K562 (cell line): ENCODE measurements around the gene DNMT3A. TPM values are rescaled to one million over a fixed set of nuclear protein-coding genes. Genes with fewer than 3 reads are reported as not detected.

ENCODE experiments used
- ATAC-seq: fragments of 200-7000 bp; cut with Tn5 transposase; 3 replicates; pipeline ENCODE4 v1.9.1; 2020; ENCODE audit warnings: moderate library complexity
- BruUV-seq: library from RNA; stranded (reverse); fragments of 400-500 nt; replicated peaks from 2 replicates; lab custom pipeline; 2021; lab: Mats Ljungman, UMichigan
- CTCF ChIA-PET: fragments of 300-600 bp; formaldehyde crosslinking; extraction: SDS; loops from one replicate; lab custom pipeline; 2021; ENCODE audit warnings: low intra/inter-chr PET ratio; lab: Yijun Ruan, JAX
- POLR2A ChIA-PET: fragments of 300-600, 350-650 bp; sonication (Branson Sonifier 250); formaldehyde crosslinking; extraction: SDS; loops from one replicate; lab custom pipeline; 2021; ENCODE audit warnings: antibody characterized with exemption, inconsistent platforms; lab: Yijun Ruan, JAX
- DNase-seq, 4 experiments: peaks; one replicate each; pipeline versions ENCODE4 v3.0.0 to v3.0.0-alpha.2; 2011 to 2018; ENCODE audit warnings: low spot score in 3 of 4, mixed read lengths in 3 of 4; ENCODE audit errors: extremely low read depth in 1 of 4
- FAIRE-seq: peaks from 2 replicates; lab custom pipeline; 2011; peaks lifted over from hg19 to GRCh38; lab: Jason Lieb, UNC
- H2AFZ ChIP-seq: 2 replicates; pipeline ENCODE4 v1.6.0; 2011; ENCODE audit warnings: low read depth, low read length, control low read depth, inconsistent platforms
- H3K27ac ChIP-seq: fragments of 200-600 bp; 3 replicates; pipeline ENCODE4 v1.8.0; 2011; ENCODE audit warnings: low read depth, mild to moderate bottlenecking, control low read depth, inconsistent platforms, low read length, moderate library complexity, mixed read lengths; ENCODE audit errors: extremely low read depth
- H3K27me3 ChIP-seq, 2 experiments: fragments of 300-600 bp in 1 of 2; 2 replicates in 1 of 2; 3 replicates in 1 of 2; pipeline versions ENCODE4 v1.6.0 to v1.8.0; 2011; ENCODE audit warnings: inconsistent platforms in 2 of 2, low read length in 2 of 2, mild to moderate bottlenecking in 1 of 2, mixed read lengths in 1 of 2, moderate library complexity in 1 of 2; ENCODE audit not compliant: control insufficient read depth in 2 of 2, insufficient read depth in 2 of 2
- H3K36me3 ChIP-seq: fragments of 300-600 bp; 3 replicates; pipeline ENCODE4 v1.8.0; 2011; ENCODE audit warnings: mild to moderate bottlenecking, low read length, inconsistent platforms; ENCODE audit not compliant: control insufficient read depth, insufficient read depth
- H3K4me1 ChIP-seq, 2 experiments: fragments of 200-600 bp in 1 of 2; replicated peaks in 1 of 2; 2 replicates in 1 of 2; 3 replicates in 1 of 2; pipeline versions ENCODE4 v1.5.1 to v1.8.0; 2011; ENCODE audit warnings: inconsistent platforms in 2 of 2, low read length in 2 of 2, mild to moderate bottlenecking in 1 of 2, mixed read lengths in 1 of 2, moderate library complexity in 1 of 2; ENCODE audit not compliant: control insufficient read depth in 2 of 2, insufficient read depth in 2 of 2
- H3K4me2 ChIP-seq: 2 replicates; pipeline ENCODE4 v1.6.1; 2011; ENCODE audit warnings: low read length, control low read depth, inconsistent platforms, mixed read lengths; ENCODE audit not compliant: insufficient read depth
- H3K4me3 ChIP-seq: fragments of 200-600 bp; sonication (generic), shearing (Covaris generic); 2 replicates; pipeline ENCODE4 v1.5.1; 2016; ENCODE audit warnings: control low read depth, inconsistent platforms
- H3K79me2 ChIP-seq: fragments of 200-600 bp; 3 replicates; pipeline ENCODE4 v1.8.0; 2011; ENCODE audit warnings: low read length, inconsistent platforms; ENCODE audit not compliant: control insufficient read depth, insufficient read depth
- H3K9ac ChIP-seq, 2 experiments: 2 replicates each; pipeline versions ENCODE4 v1.6.0 to v1.6.1; 2011; ENCODE audit warnings: low read depth in 2 of 2, low read length in 2 of 2, control low read depth in 1 of 2, inconsistent platforms in 1 of 2, mild to moderate bottlenecking in 1 of 2, mixed read lengths in 1 of 2; ENCODE audit not compliant: insufficient read depth in 1 of 2
- H3K9me1 ChIP-seq: one replicate; pipeline ENCODE4 v1.6.0; 2011; ENCODE audit warnings: inconsistent platforms, mild to moderate bottlenecking, low read length, moderate library complexity; ENCODE audit not compliant: control insufficient read depth, insufficient read depth
- H3K9me3 ChIP-seq: replicated peaks from 2 replicates; pipeline ENCODE4 v1.5.1; 2011; ENCODE audit warnings: low read depth, low read length, inconsistent platforms; ENCODE audit not compliant: control insufficient read depth, insufficient read depth
- H4K20me1 ChIP-seq: replicated peaks from 2 replicates; pipeline ENCODE4 v1.6.1; 2011; ENCODE audit warnings: low read length, inconsistent platforms, mixed read lengths; ENCODE audit not compliant: control insufficient read depth, insufficient read depth
- ARHGAP35 ChIP-seq: fragments of 450-650 bp; IDR thresholded peaks from 2 replicates; pipeline ENCODE4 v1.6.1; 2018; ENCODE audit not compliant: partially characterized antibody
- CREBBP ChIP-seq: IDR thresholded peaks from one replicate; pipeline ENCODE4 v1.6.1; 2012; ENCODE audit warnings: low read depth, mild to moderate bottlenecking, control low read depth, inconsistent platforms, low read length
- MAFF ChIP-seq: IDR thresholded peaks from 2 replicates; pipeline ENCODE4 v1.6.1; 2012; ENCODE audit warnings: low read length, improper control_type of control experiment
- MTA3 ChIP-seq: fragments of 450-650 bp; formaldehyde crosslinking; IDR thresholded peaks from 2 replicates; pipeline ENCODE4 v1.6.1; 2017; ENCODE audit warnings: mild to moderate bottlenecking, borderline replicate concordance
- NCOA4 ChIP-seq: fragments of 450-650 bp; IDR thresholded peaks from 2 replicates; pipeline ENCODE4 v1.6.1; 2018; ENCODE audit warnings: mild to moderate bottlenecking; ENCODE audit not compliant: partially characterized antibody
- PHF8 ChIP-seq: fragments of 200-600 bp; sonication (generic); IDR thresholded peaks from 2 replicates; pipeline ENCODE4 v1.6.1; 2012; ENCODE audit warnings: mixed run types, mild to moderate bottlenecking, inconsistent platforms, low read length, moderate library complexity, borderline replicate concordance
- SMARCA4 ChIP-seq: fragments of 450-650 bp; IDR thresholded peaks from 2 replicates; pipeline ENCODE4 v1.6.1; 2016
- SPI1 ChIP-seq: IDR thresholded peaks from 2 replicates; pipeline ENCODE4 v1.6.1; 2011; ENCODE audit warnings: low read depth, low read length, control low read depth, borderline replicate concordance
- U2AF1 ChIP-seq: fragments of 200-400 bp; formaldehyde crosslinking; optimal IDR thresholded peaks from 2 replicates; pipeline ENCODE3; 2017; ENCODE audit warnings: mild to moderate bottlenecking, low read depth, low read length, moderate library complexity
- ZNF165 ChIP-seq: fragments of 250-450 bp; sonication (Bioruptor Pico); IDR thresholded peaks from 2 replicates; pipeline ENCODE4 v1.4.0; 2020; ENCODE audit warnings: borderline replicate concordance
- ZNF764 ChIP-seq: fragments of 250-450 bp; sonication (Bioruptor Pico); IDR thresholded peaks from 2 replicates; pipeline ENCODE4 v1.4.0; 2020; ENCODE audit warnings: low read depth, mild to moderate bottlenecking, moderate library complexity
- whole genome bisulfite sequencing: fragments of 100-300 bp; shearing (Covaris generic); methylation state at CpG from one replicate; pipeline ENCODE4 v1.1.6; 2016; ENCODE audit warnings: low coverage, mixed read lengths; ENCODE audit not compliant: insufficient coverage; ENCODE audit errors: missing lambda C conversion rate; 5-methylcytosine and 5-hydroxymethylcytosine counted together
- in situ Hi-C: fragments of 300-500 bp; cut with MboI; formaldehyde crosslinking; loops from 4 replicates; pipeline ENCODE4 v1.15.0; 2018; ENCODE audit warnings: inconsistent platforms, mixed read lengths
- intact Hi-C: fragments of 100-400 bp; cut with micrococcal nuclease; formaldehyde crosslinking; loops from 2 replicates; pipeline ENCODE4 v1.14.2; 2022
- polyA plus RNA-seq, 8 experiments: library from polyadenylated mRNA; depleted of rRNA in 4 of 8; stranded (reverse) in 5 of 8; unstranded in 3 of 8; fragments of >200 nt; fragmentation: Nextera tagmentation in 2 of 8; fragmentation: Illumina TruSeq in 1 of 8; extraction: Ambion mirVana in 2 of 8; extraction: Trizol in 1 of 8; gene quantifications; 2 replicates each; pipeline versions ENCODE4 v1.2.1 to v1.2.3, GENCODE V29; 2011 to 2014; ENCODE audit warnings: inconsistent platforms in 1 of 8, missing spikeins in 1 of 8
- total RNA-seq, 7 experiments: library from RNA; depleted of rRNA in 6 of 7; stranded (reverse); fragments of >200 nt in 6 of 7; fragmentation: Illumina TruSeq in 2 of 7; extraction: Trizol in 2 of 7; gene quantifications; 2 replicates each; pipeline versions ENCODE4 v1.2.1 to v1.2.3, GENCODE V29; 2011 to 2021; ENCODE audit warnings: low replicate concordance in 1 of 7
- TF ChIP-seq, protein P1 (sequence below): sonication (generic); formaldehyde crosslinking; IDR thresholded peaks from 2 replicates; pipeline ENCODE4 v1.8.0; 2022; ENCODE audit warnings: mild to moderate bottlenecking, low read depth, missing genetic modification reagents
- TF ChIP-seq, protein P2 (sequence below): fragments of 250-450 bp; sonication (Bioruptor Pico); IDR thresholded peaks from 2 replicates; pipeline ENCODE4 v1.4.0; 2020; ENCODE audit warnings: mild to moderate bottlenecking
- TF ChIP-seq, protein P3 (sequence below), 2 experiments: fragments of 450-650 bp; IDR thresholded peaks; 2 replicates each; pipeline ENCODE4 v1.6.1; 2016

DNMT3A gene
- total and polyA plus RNA-seq, 9 of the 15 experiments (the other 6 are each of a cell fraction or from before 2014, with no cell fraction given), result 3.0 to 16.0 (median 6.1) TPM

DNA sequence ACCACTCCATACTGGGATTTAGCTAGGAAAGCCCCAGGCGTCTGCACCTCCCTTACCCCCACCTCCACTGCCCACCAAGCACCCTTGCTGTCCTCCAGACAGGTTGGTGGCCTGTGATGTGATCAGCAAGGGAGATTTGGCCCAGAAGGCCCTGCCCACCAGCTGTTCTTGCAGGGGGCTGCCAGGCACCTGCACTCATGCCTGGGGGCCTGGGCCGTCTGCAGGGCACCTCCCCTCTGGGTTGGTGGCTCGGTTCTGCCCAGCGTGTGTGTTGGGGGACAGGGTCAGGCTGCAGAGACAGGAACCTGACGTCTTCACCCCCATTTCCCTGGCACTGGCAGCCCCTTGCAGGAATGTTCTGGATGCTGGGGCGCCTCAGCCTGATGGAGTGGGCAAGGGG lies 5.8 kb downstream of the DNMT3A start:
- CTCF ChIA-PET, result no interaction called here
- Histone ChIP-seq H3K4me3 (no peak overlapping the region), H3K4me2 (no peak overlapping the region), H3K9me3 (no peaks in the 10 kb centered on the region), H3K27me3 (peaks cover 51 to 78% of the 10 kb centered on the region in 2 experiments), H3K79me2 (no peaks in the 10 kb centered on the region)
- in situ Hi-C loops, result no loop called here
- FAIRE-seq, result no peak
- no peak for DNase-seq
- TF ChIP-seq, protein P1, sequence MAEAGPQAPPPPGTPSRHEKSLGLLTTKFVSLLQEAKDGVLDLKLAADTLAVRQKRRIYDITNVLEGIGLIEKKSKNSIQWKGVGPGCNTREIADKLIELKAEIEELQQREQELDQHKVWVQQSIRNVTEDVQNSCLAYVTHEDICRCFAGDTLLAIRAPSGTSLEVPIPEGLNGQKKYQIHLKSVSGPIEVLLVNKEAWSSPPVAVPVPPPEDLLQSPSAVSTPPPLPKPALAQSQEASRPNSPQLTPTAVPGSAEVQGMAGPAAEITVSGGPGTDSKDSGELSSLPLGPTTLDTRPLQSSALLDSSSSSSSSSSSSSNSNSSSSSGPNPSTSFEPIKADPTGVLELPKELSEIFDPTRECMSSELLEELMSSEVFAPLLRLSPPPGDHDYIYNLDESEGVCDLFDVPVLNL (CRISPR knock-in tag), result no peak
- no peak for TF ChIP-seq SMARCA4
- TF ChIP-seq NCOA4, result no peak
- no peak for TF ChIP-seq ZNF165
- TF ChIP-seq, all 486 proteins: peak for 0
- no peak overlapping the region for H3K27ac ChIP-seq
- H3K4me1 ChIP-seq, result peaks cover 0 to 17% of the 10 kb centered on the region in 2 experiments; a peak in 2 of 5 replicates
- no peaks in the 10 kb centered on the region for H3K36me3 ChIP-seq
- peaks cover 52% of the 10 kb centered on the region for H4K20me1 ChIP-seq
- 1% methylated on average over 6 of the region's 6 CpGs for WGBS
- POLR2A ChIA-PET, result interaction anchor here (0.6 kb wide), 1 partner anchor 280 kb away, joined by 3 read pairs; no protein-coding TSS in a partner anchor
- H3K9me1 ChIP-seq, result peaks cover 3% of the 10 kb centered on the region
- no peak for ATAC-seq
- intact Hi-C loops, result no loop called here
- no TSS peak for BruUV-seq
- H2AFZ ChIP-seq, result no peak overlapping the region
- no peak overlapping the region for H3K9ac ChIP-seq

DNA sequence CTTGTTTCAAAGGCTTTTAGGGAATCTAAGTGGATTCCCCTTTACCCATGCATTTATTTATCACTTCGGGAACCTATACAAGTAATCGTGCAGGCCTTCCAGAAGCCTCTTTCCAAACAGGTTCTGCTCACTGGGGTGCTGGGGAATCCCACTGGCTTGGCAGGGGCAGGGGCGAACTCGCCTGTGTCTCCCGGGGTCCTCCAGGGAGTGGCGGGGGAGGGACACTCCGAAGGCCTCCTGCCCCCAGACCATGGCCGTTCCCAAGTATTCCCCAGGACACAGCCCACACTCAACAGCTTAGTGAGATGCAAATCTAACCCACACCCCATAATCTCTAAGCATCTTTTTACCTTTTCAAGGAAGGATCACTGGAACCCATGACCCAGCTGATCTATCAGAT lies 6.5 kb downstream of the DNMT3A start:
- 2% methylated on average over 8 of the region's 8 CpGs for WGBS
- no peak for FAIRE-seq
- Histone ChIP-seq H3K9me3 (no peaks in the 10 kb centered on the region), H3K4me2 (no peak overlapping the region), H2AFZ (no peak overlapping the region), H3K4me3 (no peak overlapping the region), H3K9me1 (peaks cover 3% of the 10 kb centered on the region), H3K27me3 (peaks cover 54 to 84% of the 10 kb centered on the region in 2 experiments), H3K27ac (no peak overlapping the region), H3K9ac (no peak overlapping the region), H3K4me1 (peaks cover 0 to 10% of the 10 kb centered on the region in 2 experiments; a peak in 2 of 5 replicates), H4K20me1 (peaks cover 53% of the 10 kb centered on the region), H3K79me2 (no peaks in the 10 kb centered on the region), H3K36me3 (no peaks in the 10 kb centered on the region)
- BruUV-seq, result no TSS peak
- ChIA-PET CTCF (no interaction called here), POLR2A (no interaction called here)
- DNase-seq, result no peak
- intact Hi-C loops, result no loop called here
- in situ Hi-C loops, result no loop called here
- no peak for ATAC-seq
- TF ChIP-seq, protein P2, sequence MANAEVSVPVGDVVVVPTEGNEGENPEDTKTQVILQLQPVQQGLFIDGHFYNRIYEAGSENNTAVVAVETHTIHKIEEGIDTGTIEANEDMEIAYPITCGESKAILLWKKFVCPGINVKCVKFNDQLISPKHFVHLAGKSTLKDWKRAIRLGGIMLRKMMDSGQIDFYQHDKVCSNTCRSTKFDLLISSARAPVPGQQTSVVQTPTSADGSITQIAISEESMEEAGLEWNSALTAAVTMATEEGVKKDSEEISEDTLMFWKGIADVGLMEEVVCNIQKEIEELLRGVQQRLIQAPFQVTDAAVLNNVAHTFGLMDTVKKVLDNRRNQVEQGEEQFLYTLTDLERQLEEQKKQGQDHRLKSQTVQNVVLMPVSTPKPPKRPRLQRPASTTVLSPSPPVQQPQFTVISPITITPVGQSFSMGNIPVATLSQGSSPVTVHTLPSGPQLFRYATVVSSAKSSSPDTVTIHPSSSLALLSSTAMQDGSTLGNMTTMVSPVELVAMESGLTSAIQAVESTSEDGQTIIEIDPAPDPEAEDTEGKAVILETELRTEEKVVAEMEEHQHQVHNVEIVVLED (CRISPR knock-in tag), result no peak
- TF ChIP-seq, protein P3, sequence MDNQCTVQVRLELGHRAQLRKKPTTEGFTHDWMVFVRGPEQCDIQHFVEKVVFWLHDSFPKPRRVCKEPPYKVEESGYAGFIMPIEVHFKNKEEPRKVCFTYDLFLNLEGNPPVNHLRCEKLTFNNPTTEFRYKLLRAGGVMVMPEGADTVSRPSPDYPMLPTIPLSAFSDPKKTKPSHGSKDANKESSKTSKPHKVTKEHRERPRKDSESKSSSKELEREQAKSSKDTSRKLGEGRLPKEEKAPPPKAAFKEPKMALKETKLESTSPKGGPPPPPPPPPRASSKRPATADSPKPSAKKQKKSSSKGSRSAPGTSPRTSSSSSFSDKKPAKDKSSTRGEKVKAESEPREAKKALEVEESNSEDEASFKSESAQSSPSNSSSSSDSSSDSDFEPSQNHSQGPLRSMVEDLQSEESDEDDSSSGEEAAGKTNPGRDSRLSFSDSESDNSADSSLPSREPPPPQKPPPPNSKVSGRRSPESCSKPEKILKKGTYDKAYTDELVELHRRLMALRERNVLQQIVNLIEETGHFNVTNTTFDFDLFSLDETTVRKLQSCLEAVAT (IDR thresholded peaks at IDR 0.05), result no peak
- TF ChIP-seq SPI1, result no peak
- no peak for TF ChIP-seq U2AF1
- no peak for TF ChIP-seq ARHGAP35
- no peak for TF ChIP-seq MAFF
- no peak for TF ChIP-seq MTA3
- no peak for TF ChIP-seq PHF8
- TF ChIP-seq CREBBP, result no peak
- no peak for TF ChIP-seq ZNF764 (CRISPR knock-in tag)
